Fibroblast of lung (primary cell): ENCODE measurements around the gene ALDH1L1.

ENCODE experiments used
- CTCF ChIP-seq, 2 donors: IDR thresholded peaks in 1 of 2; conservative IDR thresholded peaks in 1 of 2; 1 replicate in 1 of 2; 2 replicates in 1 of 2; pipeline ENCODE4 v1.5.1; 2011 to 2012; ENCODE audit warnings: low read length in 2 of 2, control low read depth in 1 of 2, inconsistent platforms in 1 of 2, low read depth in 1 of 2, mild to moderate bottlenecking in 1 of 2
- EZH2 ChIP-seq: IDR thresholded peaks from 2 replicates; pipeline ENCODE4 v1.5.1; 2012; ENCODE audit warnings: low read length, control low read depth, mild to moderate bottlenecking; ENCODE audit errors: missing control alignments

DNA sequence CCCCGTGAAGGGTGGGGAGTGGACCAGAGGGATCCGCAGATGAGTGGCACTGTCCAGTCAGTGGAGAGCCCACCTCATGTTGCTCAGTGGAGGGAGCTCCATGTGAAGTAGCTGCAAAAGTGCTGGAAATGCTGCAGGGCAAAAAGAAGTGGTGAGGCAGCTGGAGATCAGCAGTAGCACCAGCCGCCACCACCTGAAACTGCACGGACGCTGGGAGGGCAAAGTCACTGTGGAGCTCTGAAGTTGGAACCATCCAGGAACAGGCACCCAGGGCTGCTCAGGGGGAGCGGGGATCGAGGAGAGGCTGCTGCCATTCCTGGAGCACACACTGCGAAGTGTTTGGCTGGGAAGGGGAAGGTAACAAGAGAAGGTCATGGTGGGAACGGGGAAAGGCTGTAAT lies 6.4 kb upstream of the ALDH1L1 start:
- TF ChIP-seq CTCF (conservative IDR thresholded peaks at IDR 0.05 in 1 of 2, IDR thresholded peaks at IDR 0.05 in 1 of 2; ENCODE audit: low read depth in 1 of 2, low read length in 2 of 2) (no peak), EZH2 (no peak)
